GM21423 (cell line): ENCODE data around the gene CYP8B1.

Experiments
- ATAC-seq: cut with Tn5 transposase; IDR thresholded peaks from one replicate; pipeline ENCODE4 v1.9.1; 2021; ENCODE audit warnings: mild to moderate bottlenecking, moderate library complexity; ENCODE audit not compliant: unreplicated experiment

The CYP8B1 gene

GRCh38 chr3:42875325-42876151 is at the start of gene CYP8B1:
Gene CYP8B1, minus strand, starts transcription at chr3:42875879. Its CDS starts 63 bp downstream, at chr3:42875816.
- no peak for ATAC-seq

DNA sequence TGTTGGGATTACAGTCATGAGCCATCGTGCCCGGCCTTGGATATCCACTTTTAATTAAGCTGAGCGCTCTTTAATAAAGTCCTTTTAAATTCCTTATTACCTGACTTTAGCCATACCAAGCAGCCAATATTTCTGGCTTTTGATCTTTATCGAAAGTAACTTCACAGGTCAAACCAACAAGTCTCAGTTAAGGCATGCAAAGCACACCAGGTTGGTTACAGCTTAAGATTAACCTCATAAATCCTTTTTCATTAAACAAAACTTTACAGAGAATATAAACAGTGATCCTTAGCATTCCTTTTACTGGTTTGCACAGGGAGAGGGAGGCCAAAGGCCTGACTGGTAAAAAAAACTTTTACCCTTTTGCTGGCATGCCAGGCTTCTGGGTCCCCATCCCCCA is 47.9 kb upstream of the CYP8B1 start:
- ATAC-seq = no peak

DNA sequence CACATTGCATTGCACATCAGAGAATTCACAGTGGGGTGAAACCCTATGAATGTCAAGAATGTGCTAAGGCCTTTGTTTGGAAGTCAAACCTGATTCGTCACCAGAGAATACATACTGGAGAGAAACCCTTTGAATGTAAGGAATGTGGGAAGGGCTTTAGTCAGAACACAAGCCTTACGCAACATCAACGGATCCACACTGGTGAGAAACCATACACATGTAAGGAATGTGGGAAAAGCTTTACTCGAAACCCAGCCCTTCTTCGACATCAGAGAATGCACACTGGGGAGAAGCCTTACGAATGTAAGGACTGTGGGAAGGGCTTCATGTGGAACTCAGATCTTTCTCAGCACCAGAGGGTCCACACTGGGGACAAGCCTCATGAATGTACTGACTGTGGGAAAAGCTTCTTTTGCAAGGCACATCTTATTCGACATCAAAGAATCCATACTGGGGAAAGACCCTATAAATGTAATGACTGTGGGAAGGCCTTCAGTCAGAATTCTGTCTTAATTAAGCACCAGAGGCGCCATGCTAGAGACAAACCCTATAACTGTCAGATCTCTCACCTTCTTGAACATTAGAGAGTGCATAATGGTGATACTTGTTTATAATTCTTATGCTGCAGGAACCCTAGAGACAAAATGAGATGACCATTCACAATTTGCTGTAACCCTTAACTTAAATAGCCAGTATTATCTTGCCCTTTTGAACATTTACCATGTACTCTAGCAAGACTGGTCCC is 39.3 kb upstream of the CYP8B1 start:
- no peak for ATAC-seq

- ATAC-seq = no peak
Observed at GRCh38 chr3:42911551-42911950, 35.9 kb upstream of the CYP8B1 start.

DNA sequence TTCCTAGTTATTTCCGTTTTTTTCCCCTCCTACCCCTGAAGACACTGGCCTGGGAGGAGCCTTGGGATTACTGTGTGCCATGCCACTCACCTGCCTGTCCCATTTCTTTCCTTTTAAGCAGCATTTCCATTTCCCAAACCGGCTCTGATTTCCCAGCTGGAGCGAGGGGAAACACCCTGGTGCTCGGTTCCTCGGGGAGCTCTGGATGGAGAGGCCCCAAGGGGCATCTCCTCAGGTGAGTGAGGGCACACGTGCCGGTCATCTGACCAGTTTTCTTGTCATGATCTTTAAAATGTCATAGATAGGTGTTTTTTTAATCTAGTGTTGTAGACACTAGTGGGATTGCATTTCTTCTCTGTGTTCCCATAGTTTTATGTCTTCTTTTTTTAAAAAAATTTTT is 33.0 kb upstream of the CYP8B1 start:
- ATAC-seq = no peak

DNA sequence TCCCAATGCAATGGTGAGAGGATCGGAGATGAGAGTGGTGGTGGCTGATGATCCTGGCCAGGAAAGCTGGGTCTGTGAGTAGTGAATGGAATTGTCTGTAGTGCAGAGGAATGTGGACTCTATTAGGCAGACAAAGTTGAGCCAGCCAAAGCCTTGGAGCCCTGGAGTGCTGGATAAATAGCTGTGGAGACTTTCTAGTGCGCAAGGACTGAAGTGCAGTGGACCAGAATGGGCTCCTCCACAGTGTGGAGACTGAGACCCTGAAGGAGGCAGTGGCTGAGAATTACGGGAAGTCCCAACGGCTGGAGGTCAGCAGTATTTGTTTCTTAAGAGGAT is 31.1 kb upstream of the CYP8B1 start:
- no peak for ATAC-seq

DNA sequence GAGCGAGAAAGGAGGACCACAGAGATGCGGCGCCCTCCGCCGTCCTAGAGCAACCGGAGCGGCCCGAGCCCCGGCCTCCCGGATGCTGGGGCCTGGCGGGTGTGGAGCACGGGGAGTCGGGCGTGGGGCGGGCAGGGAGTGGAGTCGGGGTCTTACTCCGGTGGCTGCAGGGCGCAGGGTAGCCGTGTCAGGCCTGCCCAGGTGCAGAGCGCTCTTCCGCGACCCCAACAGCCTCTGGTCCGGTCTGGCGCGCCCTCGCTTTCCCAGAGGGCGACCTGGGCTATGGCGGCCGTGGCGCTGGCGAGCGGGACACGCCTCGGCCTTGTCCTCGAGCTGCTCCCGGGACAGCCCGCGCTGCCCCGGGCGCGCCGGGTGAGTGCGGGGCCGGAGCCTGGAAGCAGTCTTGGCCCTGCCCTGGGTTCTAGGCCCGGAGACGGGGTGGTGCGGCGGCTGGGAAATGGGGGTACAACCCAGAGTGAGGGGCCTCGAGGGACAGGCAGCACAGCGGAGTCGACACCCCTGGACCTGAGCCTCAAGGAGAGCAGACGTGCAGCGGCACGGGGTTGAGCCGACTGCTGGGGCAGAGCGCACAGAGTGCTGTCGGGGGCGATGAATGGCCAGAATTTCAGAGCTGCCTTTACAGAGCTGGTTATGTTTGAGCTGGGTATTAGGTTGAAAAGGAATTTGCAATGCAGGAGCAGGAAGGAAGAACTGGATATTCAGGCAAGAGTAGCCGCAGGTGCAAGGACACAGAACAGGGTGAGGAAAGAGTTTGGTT is 30.6 kb upstream of the CYP8B1 start, which contains the start of gene ZNF662:
Gene ZNF662, plus strand, starts transcription at position 73 of the 778 bp plus-strand sequence. CDS start 1,973 bp downstream, outside the sequence.
- ATAC-seq = no peak

DNA sequence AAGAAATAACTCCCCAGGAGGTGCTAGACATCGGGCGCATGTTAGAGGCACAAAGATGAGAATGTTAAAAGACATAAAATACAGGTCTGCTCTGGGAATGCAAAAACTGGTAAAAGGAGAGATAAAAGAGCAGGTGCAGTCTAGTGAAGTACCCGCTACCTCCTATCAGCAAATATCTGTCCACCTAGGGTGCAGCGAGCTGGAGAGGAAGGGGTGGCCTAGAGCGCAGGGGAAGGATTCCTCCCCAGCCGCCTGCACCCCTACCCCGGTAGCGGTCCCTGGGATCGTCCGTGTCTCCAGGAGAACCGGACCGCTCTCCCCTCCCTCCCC is 30.0 kb upstream of the CYP8B1 start:
- ATAC-seq = no peak

GRCh38 chr3:42904076-42904475 is 28.4 kb upstream of the CYP8B1 start:
- no peak for ATAC-seq

DNA sequence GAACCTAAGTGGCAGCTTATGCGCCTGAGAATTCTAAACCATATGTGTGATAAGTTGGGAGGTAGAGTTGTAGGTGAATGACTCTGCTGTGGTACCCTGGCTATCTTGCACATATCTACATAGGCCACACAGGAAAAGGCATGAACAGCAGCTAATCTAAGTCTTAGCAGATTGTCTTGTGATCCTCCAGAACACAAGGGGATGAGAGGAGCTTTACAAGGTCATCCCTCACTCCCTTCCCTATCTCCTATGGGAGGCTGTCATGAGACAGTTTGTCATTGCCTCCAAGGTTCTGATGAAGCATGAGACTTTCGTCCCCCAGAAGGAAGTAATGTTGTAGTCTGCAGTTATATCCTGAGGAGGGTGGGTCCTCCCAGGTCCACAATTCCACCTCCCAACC is 26.6 kb upstream of the CYP8B1 start:
- no peak for ATAC-seq

- ATAC-seq = no peak
Observed at GRCh38 chr3:42901073-42901415, 25.4 kb upstream of the CYP8B1 start.

GRCh38 chr3:42900226-42901072 is 24.8 kb upstream of the CYP8B1 start:
- no peak for ATAC-seq

DNA sequence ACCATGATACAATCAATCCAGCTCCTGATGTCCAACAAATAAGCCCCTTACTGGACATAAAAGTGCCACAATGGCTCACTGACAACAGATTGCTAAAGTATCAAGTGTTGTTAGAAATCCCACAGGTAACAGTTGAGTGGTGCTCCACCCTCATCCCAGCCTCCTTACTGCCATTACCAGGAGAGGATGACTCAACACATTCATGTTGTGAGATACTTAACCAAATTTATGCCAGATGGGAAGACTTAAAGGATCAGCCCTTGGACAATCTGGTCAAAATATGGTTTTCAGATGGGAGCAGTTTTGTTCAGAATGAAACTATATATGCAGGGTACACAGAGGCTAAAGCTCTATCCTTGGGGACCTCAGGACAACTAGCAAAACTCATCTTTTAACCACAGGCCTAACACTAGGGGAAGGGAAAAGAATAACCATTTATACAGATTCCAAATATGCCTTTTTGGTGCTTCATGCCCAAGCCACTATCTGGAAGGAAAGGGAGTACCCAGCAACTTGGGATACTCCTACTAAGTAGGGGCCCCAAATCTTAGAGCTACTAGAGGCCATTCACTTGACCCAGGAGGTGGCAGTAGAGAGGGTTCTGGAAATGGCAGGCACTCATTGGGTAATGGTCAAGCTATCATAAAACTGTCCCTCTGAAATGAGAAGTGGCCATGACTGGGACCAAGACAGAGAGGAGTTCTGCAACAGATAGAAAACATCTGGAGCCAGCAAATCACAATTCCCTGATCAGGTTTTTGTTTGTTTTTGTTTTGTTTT is 23.4 kb upstream of the CYP8B1 start:
- no peak for ATAC-seq

- no peak for ATAC-seq
Observed at GRCh38 chr3:42895580-42895868, 19.8 kb upstream of the CYP8B1 start.

GRCh38 chr3:42894698-42895579 is 19.3 kb upstream of the CYP8B1 start:
- ATAC-seq = no peak

DNA sequence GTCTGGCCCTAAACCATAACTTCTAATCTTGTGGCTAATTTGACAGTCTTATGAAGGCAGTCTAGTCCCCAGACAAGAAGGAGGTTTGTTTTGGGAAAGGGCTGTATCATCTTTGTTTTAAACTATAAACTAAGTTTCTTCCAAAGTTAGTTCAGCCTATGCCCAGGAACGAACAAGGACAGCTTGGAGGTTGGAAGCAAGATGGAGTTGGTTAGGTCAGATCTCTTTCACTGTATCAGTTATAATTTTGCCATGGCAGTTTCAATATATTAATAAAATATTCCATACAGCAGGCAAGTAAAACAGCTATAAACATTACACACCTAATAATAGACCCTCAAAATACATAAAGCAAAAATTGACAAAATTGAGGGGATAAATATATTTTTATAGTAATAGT is 17.1 kb upstream of the CYP8B1 start:
- ATAC-seq = no peak

DNA sequence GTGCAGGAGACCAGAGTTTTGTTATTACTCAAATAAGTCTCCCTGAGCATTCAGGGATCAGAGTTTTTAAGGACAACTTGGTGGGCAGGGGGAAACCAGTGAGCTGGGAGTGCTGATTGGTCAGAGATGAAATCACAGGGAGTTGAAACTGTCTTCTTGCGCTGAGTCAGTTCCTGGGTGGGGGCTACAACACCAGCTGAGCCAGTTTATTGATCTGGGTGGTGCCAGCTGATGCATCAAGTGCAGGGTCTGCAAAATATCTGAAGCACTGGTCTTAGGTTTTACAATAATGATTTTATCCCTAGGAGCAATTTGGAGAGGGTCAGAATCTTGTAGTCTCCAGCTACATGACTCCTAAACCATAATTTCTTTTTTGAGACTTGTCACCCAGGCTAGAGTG is 16.5 kb upstream of the CYP8B1 start:
- ATAC-seq = no peak

DNA sequence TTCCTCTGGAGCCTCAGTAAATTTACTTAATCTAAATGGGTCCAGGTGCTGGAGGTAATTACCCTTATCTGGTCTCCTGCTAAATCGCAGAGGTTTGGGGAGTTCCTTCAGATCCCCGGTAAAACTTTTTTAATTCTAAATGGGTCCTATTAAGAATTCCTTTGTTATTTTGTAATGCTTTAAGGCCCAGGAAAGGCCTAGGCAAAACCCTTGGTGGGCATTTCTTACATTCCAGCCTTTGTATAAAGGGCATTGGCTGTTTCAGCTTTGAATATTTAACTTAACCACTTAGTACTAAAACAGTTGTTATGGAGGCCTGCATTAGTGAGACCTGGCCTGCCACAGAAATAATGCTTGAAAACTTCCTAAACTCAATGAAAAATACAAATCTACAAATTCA is 15.4 kb upstream of the CYP8B1 start:
- no peak for ATAC-seq

DNA sequence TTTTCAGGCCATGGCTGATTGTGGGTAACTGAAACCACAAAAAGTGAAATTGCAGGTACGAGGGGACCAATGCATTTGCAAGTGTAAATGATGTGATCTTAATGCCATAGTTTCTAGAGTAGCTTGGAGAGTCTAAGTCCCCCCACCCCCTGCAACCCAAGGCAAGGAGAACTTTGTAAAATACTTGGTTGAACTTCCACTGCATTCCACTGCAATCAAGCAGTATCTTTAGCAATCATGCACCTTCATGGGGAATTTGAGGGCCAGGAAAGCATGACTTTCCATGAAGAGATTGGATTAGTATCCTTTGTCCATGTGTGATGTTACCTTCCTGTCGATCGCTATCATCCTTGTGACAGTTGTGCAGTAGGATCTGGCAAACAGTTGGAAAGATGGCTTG is 11.4 kb upstream of the CYP8B1 start:
- no peak for ATAC-seq
